IPS DF 6.9 (cell line): Measurements from ENCODE around the gene TMEM151A.

ENCODE experiments used
- DNase-seq: peaks from one replicate; pipeline ENCODE4 v3.0.0-alpha.2; 2013; ENCODE audit warnings: low read depth, low spot score
- H3K27ac ChIP-seq: one replicate; pipeline ENCODE4 v1.5.1; 2013; ENCODE audit warnings: low read length, control low read depth
- H3K27me3 ChIP-seq: 2 replicates; pipeline ENCODE4 v1.6.1; 2013; ENCODE audit warnings: mild to moderate bottlenecking, low read length; ENCODE audit not compliant: control insufficient read depth, insufficient read depth
- H3K36me3 ChIP-seq: 2 replicates; pipeline ENCODE4 v1.6.1; 2013; ENCODE audit warnings: low read length; ENCODE audit not compliant: control insufficient read depth, insufficient read depth
- H3K4me1 ChIP-seq: 2 replicates; pipeline ENCODE4 v1.6.1; 2013; ENCODE audit warnings: low read length; ENCODE audit not compliant: control insufficient read depth, insufficient read depth
- H3K4me3 ChIP-seq: 2 replicates; pipeline ENCODE4 v1.5.1; 2013; ENCODE audit warnings: mild to moderate bottlenecking, low read length
- H3K9me3 ChIP-seq: 2 replicates; pipeline ENCODE4 v1.6.1; 2013; ENCODE audit warnings: low read length, inconsistent platforms; ENCODE audit not compliant: control insufficient read depth, insufficient read depth
- WGBS: extraction: QIAGEN DNeasy Blood & Tissue Kit; methylation state at CpG from one replicate; pipeline ENCODE4 v1.1.7; 2013; ENCODE audit warnings: mixed read lengths, missing lambda C conversion rate; ENCODE audit not compliant: insufficient read length, insufficient coverage; 5-methylcytosine and 5-hydroxymethylcytosine counted together

Gene TMEM151A

DNA sequence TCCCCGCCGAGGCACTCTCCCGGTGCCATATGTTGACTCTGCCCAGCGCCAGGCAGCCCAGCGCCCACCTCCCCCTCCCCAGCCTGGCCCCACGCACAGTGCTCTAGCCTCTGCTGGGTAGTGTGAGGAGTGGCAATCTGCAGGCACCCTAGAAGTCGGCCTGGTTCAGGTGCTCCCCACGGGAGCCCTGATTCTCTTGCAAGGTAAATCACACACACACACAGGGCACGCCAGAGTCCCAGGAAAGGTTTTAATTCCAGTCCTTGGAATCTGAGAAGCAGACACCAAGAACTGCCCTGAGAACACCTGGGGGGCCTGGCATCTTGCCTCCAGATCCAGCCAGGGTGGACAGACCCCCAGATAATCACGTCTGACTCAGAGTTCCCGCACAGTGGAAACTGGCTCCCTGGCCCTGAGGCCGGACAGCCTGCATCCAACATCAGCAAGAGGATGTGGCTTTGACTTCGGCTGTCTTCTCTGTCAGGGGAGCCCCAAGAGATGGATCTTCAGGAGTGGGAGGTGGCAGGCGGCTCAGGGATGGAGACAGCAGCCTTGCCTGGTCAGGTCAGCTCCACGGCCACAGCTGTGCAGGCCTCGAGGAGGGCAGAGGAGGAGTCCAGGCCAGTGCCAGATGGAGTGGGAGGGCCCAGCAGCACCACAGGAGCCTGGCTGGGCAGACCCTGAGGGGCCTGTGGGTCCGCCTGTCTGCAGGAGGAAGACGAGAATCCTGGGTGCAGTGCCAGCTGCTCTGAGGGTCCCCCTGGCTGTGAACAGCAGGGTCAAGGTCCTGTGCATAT lies 45.6 kb downstream of the TMEM151A start:
- no peaks in the 10 kb centered on the region for H3K9me3 ChIP-seq
- H3K4me3 ChIP-seq: no peak overlapping the region
- no peak for DNase-seq
- peaks cover 28% of the 10 kb centered on the region for H3K36me3 ChIP-seq
- no peak overlapping the region for H3K27ac ChIP-seq
- H3K4me1 ChIP-seq: peaks cover 5% of the 10 kb centered on the region; the same call in 1 of the 2 replicates
- no peaks in the 10 kb centered on the region for H3K27me3 ChIP-seq
- WGBS: no CpG with 5 or more reads among the region's 18 CpGs

DNA sequence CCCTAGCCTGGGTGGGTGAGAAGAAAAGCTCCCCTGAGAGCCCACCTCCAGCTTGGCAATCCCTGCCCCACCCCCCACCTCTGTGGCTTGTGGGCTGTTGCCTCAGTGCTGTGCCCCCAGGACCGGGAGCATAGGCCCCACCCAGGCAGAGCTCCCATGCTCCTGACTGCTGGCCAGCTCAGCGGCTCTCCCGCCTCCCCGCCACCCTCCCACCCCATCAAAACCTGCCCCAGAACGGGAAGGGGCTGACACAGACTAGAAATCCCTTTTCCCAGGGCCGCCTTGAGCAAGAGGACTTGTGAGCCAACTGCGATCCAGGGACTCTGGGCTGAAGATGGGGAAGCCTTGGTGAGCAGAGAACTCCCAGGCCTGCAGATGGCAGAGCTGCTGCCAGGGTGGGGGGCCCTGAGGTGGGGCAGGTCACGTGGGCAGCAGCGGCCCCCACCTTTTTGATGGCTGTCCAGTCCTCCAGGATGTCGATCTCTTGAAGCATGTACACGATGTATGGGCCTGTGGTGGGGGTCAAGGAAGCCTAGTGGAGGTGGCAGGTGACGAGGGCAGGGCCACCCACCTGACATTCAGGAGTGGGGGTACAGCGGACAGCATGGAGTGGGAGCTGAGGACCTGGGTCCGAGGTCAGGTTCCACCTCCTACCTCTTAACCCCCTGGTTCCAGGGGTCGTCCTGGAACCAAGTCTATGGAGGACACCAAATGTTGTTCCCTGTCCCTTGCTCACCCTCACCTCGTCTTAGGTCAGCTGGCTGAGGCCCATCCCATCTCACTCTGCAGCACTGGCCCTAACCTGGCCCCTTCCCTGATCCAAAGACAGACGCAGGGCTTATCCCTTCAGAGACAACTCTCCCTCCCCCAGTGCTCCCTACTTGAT lies 46.8 kb downstream of the TMEM151A start:
- Histone ChIP-seq H3K4me1 (peaks cover 5% of the 10 kb centered on the region; the same call in 1 of the 2 replicates), H3K27me3 (no peaks in the 10 kb centered on the region), H3K4me3 (no peak overlapping the region), H3K9me3 (no peaks in the 10 kb centered on the region), H3K36me3 (peaks cover 25% of the 10 kb centered on the region), H3K27ac (no peak overlapping the region)
- no peak for DNase-seq
- no CpG with 5 or more reads among the region's 17 CpGs for WGBS

GRCh38 chr11:66339162-66339675 lies 47.5 kb downstream of the TMEM151A start:
- no CpG with 5 or more reads among the region's 6 CpGs for WGBS

GRCh38 chr11:66339686-66340483 lies 48.2 kb downstream of the TMEM151A start:
- H3K27ac ChIP-seq: no peak overlapping the region
- no peaks in the 10 kb centered on the region for H3K9me3 ChIP-seq
- peaks cover 25% of the 10 kb centered on the region for H3K36me3 ChIP-seq
- H3K4me1 ChIP-seq: peaks cover 5% of the 10 kb centered on the region; the same call in 1 of the 2 replicates
- DNase-seq: no peak
- H3K4me3 ChIP-seq: no peak overlapping the region
- no peaks in the 10 kb centered on the region for H3K27me3 ChIP-seq
- no CpG with 5 or more reads among the region's 14 CpGs for WGBS

More at GRCh38 chr11:66339162-66339675, 47.5 kb downstream of the TMEM151A start:
- H3K9me3 ChIP-seq: no peaks in the 10 kb centered on the region
- H3K4me3 ChIP-seq: no peak overlapping the region
- no peak for DNase-seq
- H3K4me1 ChIP-seq: peaks cover 5% of the 10 kb centered on the region; the same call in 1 of the 2 replicates
- peaks cover 25% of the 10 kb centered on the region for H3K36me3 ChIP-seq
- no peaks in the 10 kb centered on the region for H3K27me3 ChIP-seq
- H3K27ac ChIP-seq: no peak overlapping the region

DNA sequence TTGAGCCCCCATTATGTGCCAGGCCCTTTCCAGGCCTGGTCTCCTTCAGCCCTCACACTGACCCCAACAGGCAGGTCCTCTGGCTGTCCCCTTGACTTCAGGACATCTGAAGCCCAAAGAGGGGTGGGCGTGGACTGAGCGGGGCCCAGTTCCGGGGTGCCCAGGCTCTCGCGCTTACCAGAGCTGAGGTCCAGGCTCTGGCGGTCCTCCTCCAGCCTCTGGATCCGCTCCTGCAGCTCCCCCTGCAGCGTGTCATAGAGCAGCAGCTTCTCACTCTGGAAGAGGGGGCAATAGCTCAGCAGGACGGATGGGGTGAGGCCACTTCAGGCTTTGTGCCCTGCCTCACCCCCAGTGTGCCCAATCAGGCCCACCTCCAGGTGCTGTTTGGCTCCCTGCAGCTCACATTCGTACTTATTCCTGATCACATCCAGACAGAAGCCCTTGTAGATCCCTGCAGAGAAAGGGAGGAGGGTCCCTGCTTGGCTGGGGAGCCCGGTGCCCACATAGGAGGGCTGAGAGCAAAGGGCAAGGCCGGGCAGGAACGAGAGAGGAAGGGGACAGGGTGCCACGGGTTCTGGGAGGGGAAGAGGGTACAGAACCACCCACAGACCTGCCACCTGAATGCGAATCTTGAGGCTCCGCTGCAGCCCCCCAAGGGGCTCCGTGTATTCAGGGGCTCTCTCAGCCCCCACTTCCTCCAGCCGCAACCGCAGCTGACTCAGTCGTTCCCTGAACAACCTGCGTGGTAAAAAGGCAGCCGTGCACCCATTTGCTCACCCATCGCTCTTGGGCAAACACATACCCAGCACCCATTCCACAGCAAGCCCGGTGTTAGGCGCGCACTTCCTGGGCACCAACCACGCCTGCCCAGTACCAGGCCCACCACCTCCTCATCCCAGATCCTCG lies 49.2 kb downstream of the TMEM151A start:
- H3K4me3 ChIP-seq: no peak overlapping the region
- no peaks in the 10 kb centered on the region for H3K27me3 ChIP-seq
- DNase-seq: no peak
- H3K4me1 ChIP-seq: peaks cover 3% of the 10 kb centered on the region; the same call in 1 of the 2 replicates
- peaks cover 25% of the 10 kb centered on the region for H3K36me3 ChIP-seq
- no peak overlapping the region for H3K27ac ChIP-seq
- WGBS: no CpG with 5 or more reads among the region's 28 CpGs
- no peaks in the 10 kb centered on the region for H3K9me3 ChIP-seq

- Histone ChIP-seq H3K27me3 (no peaks in the 10 kb centered on the region), H3K36me3 (peaks cover 25% of the 10 kb centered on the region), H3K27ac (no peak overlapping the region), H3K9me3 (no peaks in the 10 kb centered on the region), H3K4me1 (peaks cover 3% of the 10 kb centered on the region; the same call in 1 of the 2 replicates), H3K4me3 (no peak overlapping the region)
- no peak for DNase-seq
- WGBS: no CpG with 5 or more reads among the region's 21 CpGs
Measured at GRCh38 chr11:66341502-66342126, 49.9 kb downstream of the TMEM151A start.

DNA sequence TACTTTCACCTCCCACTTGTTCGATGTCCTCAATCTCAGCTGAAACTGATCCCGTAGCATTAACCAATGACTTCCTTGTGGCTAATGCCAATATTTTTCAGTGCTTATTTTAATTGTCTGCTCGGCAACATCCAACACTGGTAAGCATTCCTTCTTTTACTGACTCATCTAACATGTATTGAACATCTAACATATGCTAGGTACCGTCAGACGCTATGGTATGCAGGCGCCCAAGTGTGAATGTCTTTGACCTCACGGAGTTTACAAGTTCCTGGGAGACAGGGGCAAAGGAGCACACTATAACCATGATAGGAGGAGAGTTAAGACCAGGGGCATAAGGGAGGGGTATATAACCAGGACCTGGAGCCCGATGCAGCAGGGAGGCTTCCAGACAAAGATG lies 51.5 kb downstream of the TMEM151A start:
- H3K4me3 ChIP-seq: no peak overlapping the region
- no peaks in the 10 kb centered on the region for H3K9me3 ChIP-seq
- no peaks in the 10 kb centered on the region for H3K27me3 ChIP-seq
- no peak for DNase-seq
- H3K36me3 ChIP-seq: peaks cover 21% of the 10 kb centered on the region
- H3K4me1 ChIP-seq: no peaks in the 10 kb centered on the region
- H3K27ac ChIP-seq: no peak overlapping the region
- WGBS: no CpG with 5 or more reads among the region's 8 CpGs

DNA sequence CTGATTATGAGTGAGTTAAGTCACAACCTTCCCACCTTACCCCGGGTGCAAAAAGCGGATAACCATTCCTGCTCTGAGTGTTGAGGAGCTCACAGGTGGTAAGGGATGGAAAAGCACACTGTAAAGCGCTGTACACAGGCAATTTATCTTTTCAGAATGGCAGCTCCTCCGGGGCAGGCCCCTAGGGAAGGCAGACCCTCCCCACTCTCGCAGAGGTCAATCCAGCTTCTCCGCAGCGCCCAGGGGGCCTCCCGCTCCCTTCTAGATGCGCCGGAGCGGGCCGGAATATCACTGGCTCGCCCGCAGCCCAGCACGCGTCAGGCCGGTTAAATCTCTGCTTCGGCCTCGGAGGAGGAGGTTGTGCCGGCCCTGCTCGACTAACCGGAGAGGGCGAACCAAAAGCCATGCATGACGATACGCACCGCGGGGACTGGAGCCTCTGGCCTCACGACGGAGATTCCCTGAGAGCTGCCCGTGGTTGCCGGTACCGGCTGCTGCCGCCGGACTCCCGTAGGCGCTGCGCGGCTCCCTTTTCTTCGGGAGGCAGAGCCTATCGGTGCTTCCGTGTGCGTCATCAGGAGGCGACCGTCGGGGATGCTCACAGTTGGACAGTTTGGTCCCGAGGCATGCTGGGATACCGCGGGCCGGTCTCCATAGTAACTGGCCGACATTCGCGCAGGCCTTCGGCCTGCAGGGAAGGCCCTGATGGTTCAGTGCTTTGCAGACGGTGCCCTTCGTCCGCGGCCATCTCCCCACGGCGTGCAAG lies 53.0 kb downstream of the TMEM151A start, which contains the start of gene BRMS1:
Gene BRMS1, minus strand, starts transcription at position 555 of the 766 bp plus-strand sequence. CDS start 2,870 bp downstream, outside the sequence.
- Histone ChIP-seq H3K4me3 (peak within 1 kb of the TSS; percentile 74), H3K36me3 (peaks cover 14% of the 10 kb centered on the region), H3K27ac (no peak within 1 kb of the TSS), H3K9me3 (no peaks in the 10 kb centered on the region), H3K4me1 (no peaks in the 10 kb centered on the region), H3K27me3 (no peaks in the 10 kb centered on the region)
- DNase-seq: peak; percentile 95
- no CpG with 5 or more reads among the region's 59 CpGs for WGBS
